ENCODE results near the gene THAP11.

GRCh38 chr16:67803894-67804293 is 38.2 kb upstream of the THAP11 start:
- TF ChIP-seq POLR2A (IDR thresholded peaks at IDR 0.05): no peak
- TF ChIP-seq, protein P1, sequence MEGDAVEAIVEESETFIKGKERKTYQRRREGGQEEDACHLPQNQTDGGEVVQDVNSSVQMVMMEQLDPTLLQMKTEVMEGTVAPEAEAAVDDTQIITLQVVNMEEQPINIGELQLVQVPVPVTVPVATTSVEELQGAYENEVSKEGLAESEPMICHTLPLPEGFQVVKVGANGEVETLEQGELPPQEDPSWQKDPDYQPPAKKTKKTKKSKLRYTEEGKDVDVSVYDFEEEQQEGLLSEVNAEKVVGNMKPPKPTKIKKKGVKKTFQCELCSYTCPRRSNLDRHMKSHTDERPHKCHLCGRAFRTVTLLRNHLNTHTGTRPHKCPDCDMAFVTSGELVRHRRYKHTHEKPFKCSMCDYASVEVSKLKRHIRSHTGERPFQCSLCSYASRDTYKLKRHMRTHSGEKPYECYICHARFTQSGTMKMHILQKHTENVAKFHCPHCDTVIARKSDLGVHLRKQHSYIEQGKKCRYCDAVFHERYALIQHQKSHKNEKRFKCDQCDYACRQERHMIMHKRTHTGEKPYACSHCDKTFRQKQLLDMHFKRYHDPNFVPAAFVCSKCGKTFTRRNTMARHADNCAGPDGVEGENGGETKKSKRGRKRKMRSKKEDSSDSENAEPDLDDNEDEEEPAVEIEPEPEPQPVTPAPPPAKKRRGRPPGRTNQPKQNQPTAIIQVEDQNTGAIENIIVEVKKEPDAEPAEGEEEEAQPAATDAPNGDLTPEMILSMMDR (IDR thresholded peaks at IDR 0.05): no peak
